Testis (tissue), 3 donors: ENCODE results near the gene CPAMD8. TPM values are rescaled to one million over a fixed set of nuclear protein-coding genes. Genes with fewer than 3 reads are reported as not detected.
"Not testable (repeated sequence)": the region's sequence is repeated elsewhere in the genome, so short reads cannot be mapped to it uniquely, and the experiment has no call there.

ENCODE experiments used
- DNase-seq: peaks from one replicate; pipeline ENCODE4 v3.0.0-alpha.2; 2019
- H3K27ac ChIP-seq, 2 donors: fragments of 200-600 bp; sonication (generic); one replicate each; pipeline ENCODE4 v1.5.1; 2019
- H3K27me3 ChIP-seq: fragments of 200-600 bp; sonication (generic); one replicate; pipeline ENCODE4 v1.5.1; 2019
- H3K36me3 ChIP-seq: fragments of 200-600 bp; sonication (generic); one replicate; pipeline ENCODE4 v1.5.1; 2017; ENCODE audit warnings: low read depth; ENCODE audit errors: missing control alignments
- H3K4me1 ChIP-seq: fragments of 200-600 bp; sonication (generic); one replicate; pipeline ENCODE4 v1.5.1; 2019
- H3K4me3 ChIP-seq, 2 donors: fragments of 200-600 bp; sonication (generic); one replicate each; pipeline ENCODE4 v1.5.1; 2017 to 2019
- H3K9me3 ChIP-seq: fragments of 200-600 bp; sonication (generic); one replicate; pipeline ENCODE4 v1.5.1; 2017
- POLR2A ChIP-seq: fragments of 450-650 bp; IDR thresholded peaks from one replicate; pipeline ENCODE4 v1.6.1; 2017; ENCODE audit warnings: antibody characterized with exemption, mild to moderate bottlenecking, moderate library complexity
- WGBS, 2 donors: methylation state at CpG; one replicate each; pipeline ENCODE4 v1.1.5; 2018; 5-methylcytosine and 5-hydroxymethylcytosine counted together
- intact Hi-C: fragments of 100-400 bp; cut with DNase I; formaldehyde crosslinking; loops from one replicate; pipeline ENCODE4 v1.15.1; 2023; ENCODE audit warnings: low total_unique reads
- polyA plus RNA-seq: library from polyadenylated mRNA; stranded (reverse); fragments of 350-450 nt; fragmentation: Illumina TruSeq; extraction: RNeasy Lipid Tissue Mini Kit (QIAGEN cat#74804); gene quantifications from one replicate; pipeline ENCODE4 v1.2.3, GENCODE V29; 2014; ENCODE audit warnings: low read depth, low replicate concordance; ENCODE audit not compliant: insufficient read depth
- total RNA-seq, 2 donors: library from RNA; depleted of rRNA; stranded (reverse); fragments of >200 nt; gene quantifications; one replicate each; pipeline ENCODE4 v1.2.3, GENCODE V29; 2016
- TF ChIP-seq, protein P1 (sequence below), 3 experiments: fragments of 450-650 bp in 2 of 3; fragments of 200-600 bp in 1 of 3; sonication (generic) in 1 of 3; IDR thresholded peaks; one replicate each; pipeline ENCODE4 v1.5.1; 2016 to 2019; ENCODE audit warnings: antibody characterized with exemption in 3 of 3, mild to moderate bottlenecking in 2 of 3, moderate library complexity in 1 of 3

The CPAMD8 gene
- total and polyA plus RNA-seq, 3 donors from 2014 or later: 12.0 to 46.1 (median 30.8) TPM

DNA sequence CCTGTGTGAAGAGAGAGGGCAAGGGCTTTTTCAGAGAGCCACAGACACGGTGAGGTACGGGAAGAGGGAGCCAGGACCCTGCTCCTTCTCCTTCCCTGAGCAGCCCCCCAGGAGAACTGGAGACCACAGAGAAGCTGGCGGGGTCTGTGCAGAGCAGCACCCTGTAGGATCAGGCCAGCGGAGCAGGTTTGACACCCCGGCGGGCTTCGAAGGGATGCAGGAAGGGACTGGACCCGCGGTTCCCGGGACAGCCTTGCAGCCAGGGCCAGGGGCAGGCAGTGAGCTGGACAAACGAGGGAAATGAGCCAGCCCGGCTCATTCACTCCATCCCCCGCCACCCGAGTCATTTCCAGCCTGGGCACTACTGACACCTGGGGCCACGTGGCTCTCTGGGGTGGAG is 22.2 kb downstream of the CPAMD8 start:
- Histone ChIP-seq H3K9me3 (no peaks in the 10 kb centered on the region), H3K36me3 (no peaks in the 10 kb centered on the region), H3K4me3 (no peak overlapping the region), H3K4me1 (no peaks in the 10 kb centered on the region), H3K27me3 (no peaks in the 10 kb centered on the region), H3K27ac (no peak overlapping the region)
- DNase-seq: no peak
- no peak for TF ChIP-seq POLR2A
- TF ChIP-seq, protein P1, sequence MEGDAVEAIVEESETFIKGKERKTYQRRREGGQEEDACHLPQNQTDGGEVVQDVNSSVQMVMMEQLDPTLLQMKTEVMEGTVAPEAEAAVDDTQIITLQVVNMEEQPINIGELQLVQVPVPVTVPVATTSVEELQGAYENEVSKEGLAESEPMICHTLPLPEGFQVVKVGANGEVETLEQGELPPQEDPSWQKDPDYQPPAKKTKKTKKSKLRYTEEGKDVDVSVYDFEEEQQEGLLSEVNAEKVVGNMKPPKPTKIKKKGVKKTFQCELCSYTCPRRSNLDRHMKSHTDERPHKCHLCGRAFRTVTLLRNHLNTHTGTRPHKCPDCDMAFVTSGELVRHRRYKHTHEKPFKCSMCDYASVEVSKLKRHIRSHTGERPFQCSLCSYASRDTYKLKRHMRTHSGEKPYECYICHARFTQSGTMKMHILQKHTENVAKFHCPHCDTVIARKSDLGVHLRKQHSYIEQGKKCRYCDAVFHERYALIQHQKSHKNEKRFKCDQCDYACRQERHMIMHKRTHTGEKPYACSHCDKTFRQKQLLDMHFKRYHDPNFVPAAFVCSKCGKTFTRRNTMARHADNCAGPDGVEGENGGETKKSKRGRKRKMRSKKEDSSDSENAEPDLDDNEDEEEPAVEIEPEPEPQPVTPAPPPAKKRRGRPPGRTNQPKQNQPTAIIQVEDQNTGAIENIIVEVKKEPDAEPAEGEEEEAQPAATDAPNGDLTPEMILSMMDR (IDR thresholded peaks at IDR 0.05): no peak
- intact Hi-C loops: no loop called here
- WGBS, 2 donors: 85 to 95% methylated on average over 4 to 15 of the region's 15 CpGs

DNA sequence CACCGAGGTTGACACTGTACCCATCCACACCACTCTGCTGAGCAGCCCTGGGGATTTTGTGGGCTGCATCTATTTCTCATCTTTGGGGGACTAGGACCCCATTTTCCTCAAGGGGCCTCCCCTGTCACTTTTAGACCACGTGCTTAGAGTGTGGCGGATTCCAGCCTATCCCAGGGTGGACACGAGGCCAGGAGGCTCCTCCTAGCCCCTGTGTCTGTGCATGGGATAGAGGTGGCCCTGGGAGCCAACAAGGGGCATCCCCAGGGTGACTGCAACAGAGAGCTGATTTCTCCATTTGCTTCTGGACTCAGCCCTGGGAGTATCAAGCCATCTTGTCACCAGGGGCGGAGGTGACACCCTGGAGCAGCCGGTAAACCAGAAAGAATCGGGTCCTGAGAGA is 24.2 kb downstream of the CPAMD8 start:
- WGBS, 2 donors: 73 to 86% methylated on average over 7 of the region's 7 CpGs
- Histone ChIP-seq H3K4me1 (no peaks in the 10 kb centered on the region), H3K9me3 (no peaks in the 10 kb centered on the region), H3K27ac (no peak overlapping the region), H3K36me3 (no peaks in the 10 kb centered on the region), H3K4me3 (no peak overlapping the region), H3K27me3 (no peaks in the 10 kb centered on the region)
- intact Hi-C loops: no loop called here
- TF ChIP-seq POLR2A: no peak
- TF ChIP-seq, protein P1 (IDR thresholded peaks at IDR 0.05): no peak
- DNase-seq: no peak

DNA sequence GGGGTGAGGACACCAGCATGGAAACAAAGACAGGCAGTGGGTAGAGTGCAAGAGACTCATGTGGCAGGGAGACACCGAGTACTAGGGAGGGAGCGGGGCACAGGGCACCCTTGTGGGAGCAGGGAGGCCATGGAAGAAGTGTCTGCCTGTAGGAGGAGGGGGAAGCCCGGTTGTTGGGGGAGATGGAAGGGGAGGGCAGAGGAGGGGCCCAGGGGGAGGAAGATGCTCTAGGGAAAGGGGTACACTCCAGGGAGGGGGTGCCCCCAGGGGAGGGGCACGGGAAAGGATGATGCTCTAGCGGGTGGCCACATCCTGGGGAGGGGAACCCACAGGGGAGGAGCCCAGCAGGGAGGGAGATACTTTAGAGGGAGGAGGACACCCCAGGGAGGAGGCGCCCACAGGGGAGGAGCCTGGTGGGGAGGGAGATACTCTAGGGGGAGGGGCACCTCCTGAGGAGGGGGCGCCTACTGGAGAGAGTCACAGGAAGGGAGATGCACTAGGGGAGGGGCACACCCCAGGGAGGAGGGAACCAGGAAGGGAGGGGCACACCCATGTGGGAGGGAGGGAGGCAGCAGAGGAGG is 24.9 kb downstream of the CPAMD8 start:
- intact Hi-C loops: no loop called here
- TF ChIP-seq POLR2A: no peak
- TF ChIP-seq, protein P1 (IDR thresholded peaks at IDR 0.05): no peak
- no peaks in the 10 kb centered on the region for H3K36me3 ChIP-seq
- H3K27me3 ChIP-seq: no peaks in the 10 kb centered on the region
- 63 to 67% methylated on average over 7 of the region's 7 CpGs for WGBS, 2 donors
- DNase-seq: no peak
- no peak overlapping the region for H3K4me3 ChIP-seq
- H3K9me3 ChIP-seq: no peaks in the 10 kb centered on the region
- H3K4me1 ChIP-seq: no peaks in the 10 kb centered on the region
- H3K27ac ChIP-seq: no peak overlapping the region

DNA sequence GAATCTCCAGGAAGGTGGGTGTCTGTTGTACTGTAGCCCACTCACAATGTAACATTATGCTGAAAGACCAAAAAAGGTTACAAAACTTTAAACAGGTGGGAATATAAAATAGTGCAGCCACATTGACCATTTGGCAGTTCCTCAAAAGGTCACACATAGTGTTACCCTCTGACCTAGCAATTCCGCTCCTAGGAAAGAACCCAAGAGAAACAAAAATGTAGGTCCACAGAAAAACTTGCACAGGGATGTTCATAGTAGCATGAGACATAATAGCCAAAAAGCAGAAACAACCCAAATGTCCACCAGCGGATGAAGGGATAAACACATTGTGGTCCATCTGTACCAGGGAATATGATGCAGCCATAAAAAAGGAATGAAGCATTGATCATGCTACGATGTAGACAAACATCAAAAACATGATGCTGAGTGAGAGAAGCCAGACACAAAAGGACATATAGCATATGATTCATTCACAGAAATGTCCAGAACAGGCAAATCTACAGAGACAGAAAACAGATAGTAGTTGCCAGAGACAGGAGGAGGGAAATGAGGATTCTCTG is 27.9 kb downstream of the CPAMD8 start:
- WGBS, 2 donors: 77 to 96% methylated on average over 3 of the region's 3 CpGs
- Histone ChIP-seq H3K4me1 (no peaks in the 10 kb centered on the region), H3K9me3 (no peaks in the 10 kb centered on the region), H3K36me3 (no peaks in the 10 kb centered on the region), H3K27me3 (no peaks in the 10 kb centered on the region), H3K27ac (no peak overlapping the region), H3K4me3 (no peak overlapping the region)
- DNase-seq: no peak
- intact Hi-C loops: no loop called here
- TF ChIP-seq POLR2A: no peak
- TF ChIP-seq, protein P1 (IDR thresholded peaks at IDR 0.05): no peak

DNA sequence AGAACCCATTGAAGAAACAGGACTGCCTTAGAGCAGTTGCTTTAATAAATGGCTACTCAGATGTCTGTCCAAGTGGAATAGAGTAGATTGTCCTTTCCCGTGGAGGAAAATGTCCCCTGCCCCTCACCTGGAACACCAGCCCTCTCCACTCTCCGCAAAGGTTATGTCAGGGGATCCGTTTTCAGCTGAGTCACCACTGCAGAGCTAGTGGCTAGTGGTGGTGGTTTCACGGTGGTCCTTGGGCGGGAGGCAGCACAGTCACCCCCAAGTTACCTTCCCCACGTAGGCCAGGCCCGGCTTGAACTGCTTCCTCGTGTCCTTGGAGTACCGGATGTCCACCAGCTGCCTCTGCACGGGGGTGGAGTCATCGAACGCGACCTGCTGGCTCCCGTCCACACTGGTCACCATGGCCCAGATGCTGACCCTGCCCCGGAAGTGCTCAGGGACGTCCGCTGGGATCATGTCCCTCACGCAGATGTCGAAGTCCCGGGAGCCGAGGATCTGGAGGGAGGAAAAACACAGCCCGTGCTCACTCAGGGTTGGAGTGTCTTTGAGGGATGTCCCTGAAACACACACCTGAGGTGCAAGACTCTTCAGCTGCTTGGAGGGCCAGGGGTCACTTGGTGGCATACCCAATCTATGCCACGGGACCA is 29.6 kb downstream of the CPAMD8 start:
- intact Hi-C loops, H3K27me3 ChIP-seq, H3K36me3 ChIP-seq, DNase-seq, H3K4me3 ChIP-seq, H3K4me1 ChIP-seq, H3K27ac ChIP-seq, H3K9me3 ChIP-seq: not testable (repeated sequence)
- WGBS, 2 donors: 39 to 76% methylated on average over 5 to 15 of the region's 23 CpGs
